Peyer's patch (tissue), 4 donors: ENCODE results near the gene PTOV1. TPM values are rescaled to one million over a fixed set of nuclear protein-coding genes. Genes with fewer than 3 reads are reported as not detected.

Experiments used
- DNase-seq, 3 donors: peaks; one replicate each; pipeline ENCODE4 v3.0.0-alpha.2; 2017 to 2019
- H3K27ac ChIP-seq, 4 donors: fragments of 200-600 bp; sonication (generic); one replicate each; pipeline ENCODE4 v1.5.1; 2016 to 2019
- H3K27me3 ChIP-seq, 2 donors: fragments of 200-600 bp; sonication (generic); one replicate each; pipeline ENCODE4 v1.5.1; 2019
- H3K36me3 ChIP-seq, 3 donors: fragments of 200-600 bp; sonication (generic); one replicate each; pipeline ENCODE4 v1.5.1; 2016 to 2019
- H3K4me1 ChIP-seq, 4 donors: fragments of 200-600 bp; sonication (generic); one replicate each; pipeline ENCODE4 v1.5.1; 2016 to 2019
- H3K4me3 ChIP-seq, 4 donors: fragments of 200-600 bp; sonication (generic); 1 replicate in 3 of 4; 2 replicates in 1 of 4; pipeline ENCODE4 v1.5.1; 2016 to 2019; ENCODE audit warnings: mild to moderate bottlenecking in 1 of 4
- H3K9me3 ChIP-seq, 4 donors: fragments of 200-600 bp; sonication (generic); one replicate each; pipeline ENCODE4 v1.5.1; 2016 to 2019; ENCODE audit warnings: mild to moderate bottlenecking in 1 of 4
- POLR2A ChIP-seq, 2 donors: fragments of 450-650 bp; IDR thresholded peaks; one replicate each; pipeline ENCODE4 v1.5.1; 2017; ENCODE audit warnings: antibody characterized with exemption in 2 of 2, mild to moderate bottlenecking in 2 of 2, moderate library complexity in 2 of 2
- total RNA-seq, 4 donors: library from RNA; depleted of rRNA; stranded (reverse); fragments of >200 nt; gene quantifications; one replicate each; pipeline ENCODE4 v1.1.0, GENCODE V29; 2016
- TF ChIP-seq, protein P1 (sequence below), 6 experiments: fragments of 450-650 bp in 4 of 6; fragments of 200-600 bp in 2 of 6; sonication (generic) in 1 of 6; IDR thresholded peaks; one replicate each; pipeline ENCODE4 v1.5.1; 2017 to 2019; ENCODE audit warnings: antibody characterized with exemption in 6 of 6, mild to moderate bottlenecking in 3 of 6, moderate library complexity in 1 of 6

Gene PTOV1
- total RNA-seq, 4 donors from 2014 or later: 80.0 to 153 (median 95.9) TPM

- no peak for DNase-seq
- H3K4me1 ChIP-seq: peaks cover 6 to 41% (median 14%) of the 10 kb centered on the region in 4 donors
- peaks cover 0 to 15% (median 0%) of the 10 kb centered on the region in 3 donors for H3K36me3 ChIP-seq
- TF ChIP-seq, protein P1, sequence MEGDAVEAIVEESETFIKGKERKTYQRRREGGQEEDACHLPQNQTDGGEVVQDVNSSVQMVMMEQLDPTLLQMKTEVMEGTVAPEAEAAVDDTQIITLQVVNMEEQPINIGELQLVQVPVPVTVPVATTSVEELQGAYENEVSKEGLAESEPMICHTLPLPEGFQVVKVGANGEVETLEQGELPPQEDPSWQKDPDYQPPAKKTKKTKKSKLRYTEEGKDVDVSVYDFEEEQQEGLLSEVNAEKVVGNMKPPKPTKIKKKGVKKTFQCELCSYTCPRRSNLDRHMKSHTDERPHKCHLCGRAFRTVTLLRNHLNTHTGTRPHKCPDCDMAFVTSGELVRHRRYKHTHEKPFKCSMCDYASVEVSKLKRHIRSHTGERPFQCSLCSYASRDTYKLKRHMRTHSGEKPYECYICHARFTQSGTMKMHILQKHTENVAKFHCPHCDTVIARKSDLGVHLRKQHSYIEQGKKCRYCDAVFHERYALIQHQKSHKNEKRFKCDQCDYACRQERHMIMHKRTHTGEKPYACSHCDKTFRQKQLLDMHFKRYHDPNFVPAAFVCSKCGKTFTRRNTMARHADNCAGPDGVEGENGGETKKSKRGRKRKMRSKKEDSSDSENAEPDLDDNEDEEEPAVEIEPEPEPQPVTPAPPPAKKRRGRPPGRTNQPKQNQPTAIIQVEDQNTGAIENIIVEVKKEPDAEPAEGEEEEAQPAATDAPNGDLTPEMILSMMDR (IDR thresholded peaks at IDR 0.05): no peak
- TF ChIP-seq POLR2A (IDR thresholded peaks at IDR 0.05): no peak
- H3K4me3 ChIP-seq: no peak overlapping the region
- H3K27me3 ChIP-seq: no peaks in the 10 kb centered on the region
- H3K27ac ChIP-seq: no peak overlapping the region
- no peaks in the 10 kb centered on the region for H3K9me3 ChIP-seq
Observed at GRCh38 chr19:49872245-49873128, 21.5 kb downstream of the PTOV1 start.

- peaks cover 6 to 38% (median 14%) of the 10 kb centered on the region in 4 donors for H3K4me1 ChIP-seq
- DNase-seq: no peak
- H3K27ac ChIP-seq: no peak overlapping the region
- no peak overlapping the region for H3K4me3 ChIP-seq
- no peak for TF ChIP-seq POLR2A (IDR thresholded peaks at IDR 0.05)
- TF ChIP-seq, protein P1 (IDR thresholded peaks at IDR 0.05): no peak
- H3K36me3 ChIP-seq: peaks cover 0 to 15% (median 0%) of the 10 kb centered on the region in 3 donors
- no peaks in the 10 kb centered on the region for H3K9me3 ChIP-seq
- no peaks in the 10 kb centered on the region for H3K27me3 ChIP-seq
Observed at GRCh38 chr19:49873129-49873521, 22.2 kb downstream of the PTOV1 start.

DNA sequence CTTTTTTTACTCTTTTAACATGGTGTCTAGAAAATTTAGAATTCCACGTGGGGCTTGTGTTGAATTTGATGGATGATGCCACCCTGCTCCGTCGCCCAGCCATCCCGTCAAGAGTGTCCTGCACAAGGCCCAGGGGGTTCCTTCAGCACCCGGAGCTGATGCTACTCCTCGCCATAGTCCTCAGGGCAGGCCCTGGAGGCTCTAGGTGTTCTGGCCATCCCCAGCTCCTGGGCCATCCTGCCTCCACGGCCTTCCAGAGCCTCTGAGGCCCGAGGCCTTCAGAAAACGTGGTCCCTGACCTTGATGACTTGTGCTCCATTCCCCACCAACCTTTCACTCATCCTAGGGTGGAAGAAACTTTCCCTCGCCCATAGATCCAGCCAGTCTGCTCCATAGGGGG lies 22.9 kb downstream of the PTOV1 start:
- Histone ChIP-seq H3K27ac (no peak overlapping the region), H3K36me3 (peaks cover 0 to 17% (median 0%) of the 10 kb centered on the region in 3 donors), H3K9me3 (no peaks in the 10 kb centered on the region), H3K27me3 (no peaks in the 10 kb centered on the region), H3K4me1 (peaks cover 6 to 38% (median 12%) of the 10 kb centered on the region in 4 donors), H3K4me3 (no peak overlapping the region)
- no peak for TF ChIP-seq POLR2A (IDR thresholded peaks at IDR 0.05)
- TF ChIP-seq, protein P1 (IDR thresholded peaks at IDR 0.05): no peak
- DNase-seq: no peak

GRCh38 chr19:49874503-49875157 lies 23.7 kb downstream of the PTOV1 start:
- H3K4me3 ChIP-seq: no peak overlapping the region
- H3K27ac ChIP-seq: no peak overlapping the region
- no peak for TF ChIP-seq POLR2A (IDR thresholded peaks at IDR 0.05)
- TF ChIP-seq, protein P1 (IDR thresholded peaks at IDR 0.05): no peak
- DNase-seq: no peak
- no peaks in the 10 kb centered on the region for H3K9me3 ChIP-seq
- no peaks in the 10 kb centered on the region for H3K27me3 ChIP-seq
- peaks cover 0 to 25% (median 0%) of the 10 kb centered on the region in 3 donors for H3K36me3 ChIP-seq
- H3K4me1 ChIP-seq: peaks cover 6 to 38% (median 10%) of the 10 kb centered on the region in 4 donors

DNA sequence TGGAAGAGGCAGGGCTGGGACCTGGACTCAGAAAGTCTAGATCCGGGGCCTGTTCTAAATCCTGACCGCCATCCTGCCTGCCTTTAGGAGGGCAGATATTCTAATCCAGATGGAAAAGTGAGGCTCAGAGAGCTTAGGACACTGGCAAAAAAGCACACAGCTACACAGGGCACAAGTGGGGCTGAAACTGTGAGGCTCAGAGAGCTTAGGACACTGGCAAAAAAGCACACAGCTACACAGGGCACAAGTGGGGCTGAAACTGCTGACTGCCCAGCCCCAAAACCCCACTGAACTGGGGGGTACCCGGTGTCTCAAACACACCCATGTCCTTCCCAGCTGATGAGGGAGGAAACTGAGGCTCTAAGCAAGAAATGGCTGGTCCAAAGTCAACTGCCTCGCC lies 24.2 kb downstream of the PTOV1 start:
- peak overlapping the region in 2 of 4 donors; percentile 63 to 75 for H3K4me3 ChIP-seq
- TF ChIP-seq, protein P1 (IDR thresholded peaks at IDR 0.05): no peak
- TF ChIP-seq POLR2A (IDR thresholded peaks at IDR 0.05): no peak
- no peak for DNase-seq
- H3K4me1 ChIP-seq: peaks cover 4 to 35% (median 7%) of the 10 kb centered on the region in 4 donors
- H3K27me3 ChIP-seq: no peaks in the 10 kb centered on the region
- H3K27ac ChIP-seq: peak overlapping the region in 1 of 4 donors; percentile 98
- no peaks in the 10 kb centered on the region for H3K9me3 ChIP-seq
- H3K36me3 ChIP-seq: peaks cover 0 to 30% (median 0%) of the 10 kb centered on the region in 3 donors
